ENCODE measurements around the gene SPTBN1.

Gene SPTBN1

DNA sequence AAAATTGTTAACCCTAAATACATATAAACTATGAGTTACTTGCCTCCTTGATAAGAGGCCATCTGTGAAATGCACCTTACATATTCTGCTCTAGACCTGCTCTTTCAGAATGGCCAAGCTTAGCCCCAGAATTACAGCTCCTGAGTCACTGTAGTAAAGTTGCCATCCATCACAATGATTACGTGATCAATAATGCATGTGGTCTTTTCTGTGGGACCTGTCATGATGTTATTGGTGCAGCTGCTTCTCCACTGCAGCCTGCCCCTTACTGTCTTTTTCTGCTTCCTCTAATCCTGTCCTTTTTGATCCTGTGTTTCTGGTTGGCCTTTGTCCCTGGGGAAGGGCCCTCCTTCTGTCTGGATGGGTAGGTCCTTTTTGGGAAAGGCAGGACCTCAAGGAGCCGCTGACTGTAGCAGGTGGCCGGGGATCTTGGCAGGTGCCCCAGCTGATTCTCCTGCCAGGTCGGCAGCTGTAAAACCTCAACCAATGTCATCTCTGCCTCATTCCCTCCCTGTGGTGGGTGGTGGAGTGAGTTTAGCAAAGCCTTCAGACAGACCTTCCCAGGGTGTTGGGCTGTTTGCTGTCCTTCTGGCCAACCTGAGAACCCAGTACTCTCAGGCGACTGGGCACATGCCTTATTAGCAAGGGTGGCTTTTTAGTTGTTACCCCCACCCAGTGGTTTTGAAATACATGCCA, 141.2 kb downstream of the SPTBN1 start:
- TF ChIP-seq MYC (IDR thresholded peaks at IDR 0.05; ENCODE audit: low read depth, low read length) (no peak), POLR2A (IDR thresholded peaks at IDR 0.05; ENCODE audit: extremely low read depth, insufficient read length) (no peak)
- TF ChIP-seq, protein P1, sequence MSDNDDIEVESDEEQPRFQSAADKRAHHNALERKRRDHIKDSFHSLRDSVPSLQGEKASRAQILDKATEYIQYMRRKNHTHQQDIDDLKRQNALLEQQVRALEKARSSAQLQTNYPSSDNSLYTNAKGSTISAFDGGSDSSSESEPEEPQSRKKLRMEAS (IDR thresholded peaks at IDR 0.05; ENCODE audit: low read depth, low read length), result no peak
- TF ChIP-seq, protein P2, sequence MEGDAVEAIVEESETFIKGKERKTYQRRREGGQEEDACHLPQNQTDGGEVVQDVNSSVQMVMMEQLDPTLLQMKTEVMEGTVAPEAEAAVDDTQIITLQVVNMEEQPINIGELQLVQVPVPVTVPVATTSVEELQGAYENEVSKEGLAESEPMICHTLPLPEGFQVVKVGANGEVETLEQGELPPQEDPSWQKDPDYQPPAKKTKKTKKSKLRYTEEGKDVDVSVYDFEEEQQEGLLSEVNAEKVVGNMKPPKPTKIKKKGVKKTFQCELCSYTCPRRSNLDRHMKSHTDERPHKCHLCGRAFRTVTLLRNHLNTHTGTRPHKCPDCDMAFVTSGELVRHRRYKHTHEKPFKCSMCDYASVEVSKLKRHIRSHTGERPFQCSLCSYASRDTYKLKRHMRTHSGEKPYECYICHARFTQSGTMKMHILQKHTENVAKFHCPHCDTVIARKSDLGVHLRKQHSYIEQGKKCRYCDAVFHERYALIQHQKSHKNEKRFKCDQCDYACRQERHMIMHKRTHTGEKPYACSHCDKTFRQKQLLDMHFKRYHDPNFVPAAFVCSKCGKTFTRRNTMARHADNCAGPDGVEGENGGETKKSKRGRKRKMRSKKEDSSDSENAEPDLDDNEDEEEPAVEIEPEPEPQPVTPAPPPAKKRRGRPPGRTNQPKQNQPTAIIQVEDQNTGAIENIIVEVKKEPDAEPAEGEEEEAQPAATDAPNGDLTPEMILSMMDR (IDR thresholded peaks at IDR 0.05; ENCODE audit: low read depth, low read length), result no peak
- H3K4me3 ChIP-seq (ENCODE audit: low read depth, low read length), result no peak overlapping the region
- no peak for DNase-seq (ENCODE audit: low read depth)

DNA sequence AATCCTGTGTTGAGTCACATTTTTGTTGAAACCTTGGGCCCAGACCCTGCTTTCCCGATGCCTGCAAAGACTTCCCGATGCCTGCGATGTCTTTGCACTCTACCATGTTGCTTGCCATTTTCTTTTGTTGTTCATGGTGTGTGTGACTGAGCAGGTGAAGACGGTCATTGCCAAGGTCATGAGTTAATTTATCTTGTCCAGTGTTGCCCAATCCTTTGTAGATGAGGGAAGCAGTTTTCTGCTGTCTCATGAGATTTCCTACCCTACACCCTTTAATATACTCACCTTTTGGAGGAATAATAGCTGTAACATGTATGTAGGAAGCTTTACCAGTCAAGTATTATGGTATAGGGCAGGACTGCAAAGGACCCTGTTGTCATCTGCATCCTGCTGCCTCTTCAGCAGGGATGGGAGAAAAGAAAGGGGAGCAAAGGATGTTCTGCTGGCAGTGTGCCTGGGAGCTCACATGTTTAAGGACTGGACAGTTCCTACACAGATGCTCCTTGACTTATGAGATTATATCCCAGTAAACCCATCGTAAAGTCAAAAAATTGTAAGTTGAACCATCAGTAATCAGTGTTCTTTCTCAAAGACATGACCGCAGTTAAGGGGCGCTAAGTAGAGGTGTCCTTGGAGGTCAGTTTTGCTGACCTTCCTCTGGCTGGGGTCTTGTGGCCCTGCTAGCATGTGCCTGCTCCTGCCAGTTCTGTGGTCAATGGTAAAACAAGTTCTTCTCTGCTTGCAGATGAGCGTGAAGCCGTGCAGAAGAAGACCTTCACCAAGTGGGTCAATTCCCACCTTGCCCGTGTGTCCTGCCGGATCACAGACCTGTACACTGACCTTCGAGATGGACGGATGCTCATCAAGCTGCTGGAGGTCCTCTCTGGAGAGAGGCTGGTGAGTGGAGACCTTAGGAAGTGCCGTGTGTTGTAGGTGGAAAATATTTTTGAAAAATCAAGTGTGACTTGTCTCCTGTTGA, 142.5 kb downstream of the SPTBN1 start:
- TF ChIP-seq MYC (IDR thresholded peaks at IDR 0.05; ENCODE audit: low read depth, low read length) (no peak), POLR2A (IDR thresholded peaks at IDR 0.05; ENCODE audit: extremely low read depth, insufficient read length) (no peak)
- TF ChIP-seq, protein P1 (IDR thresholded peaks at IDR 0.05; ENCODE audit: low read depth, low read length), result no peak
- TF ChIP-seq, protein P2 (IDR thresholded peaks at IDR 0.05; ENCODE audit: low read depth, low read length), result no peak
- DNase-seq (ENCODE audit: low read depth), result no peak
- H3K4me3 ChIP-seq (ENCODE audit: low read depth, low read length), result no peak overlapping the region

DNA sequence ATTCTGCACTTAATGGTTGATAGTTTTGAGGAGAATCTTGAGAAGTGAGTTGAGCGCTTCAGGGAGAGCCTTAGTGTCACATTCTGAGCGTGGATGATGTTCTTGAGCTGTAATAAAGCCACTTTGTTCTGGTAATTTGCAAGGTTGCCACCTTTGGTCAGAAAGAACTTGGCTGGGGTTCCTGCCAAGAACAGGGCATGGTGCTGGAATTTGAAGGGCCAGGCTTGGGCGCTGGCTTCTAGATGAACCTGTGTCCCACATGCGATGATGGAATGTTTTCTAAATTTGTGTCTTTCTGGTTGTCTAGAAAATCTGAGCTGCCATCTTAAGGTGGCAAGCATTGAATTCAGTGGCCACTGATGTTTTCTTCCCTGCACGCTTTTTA, 143.2 kb downstream of the SPTBN1 start:
- no peak overlapping the region for H3K4me3 ChIP-seq (ENCODE audit: low read depth, low read length)
- TF ChIP-seq MYC (IDR thresholded peaks at IDR 0.05; ENCODE audit: low read depth, low read length), result no peak
- TF ChIP-seq, protein P2 (IDR thresholded peaks at IDR 0.05; ENCODE audit: low read depth, low read length), result no peak
- no peak for TF ChIP-seq POLR2A (IDR thresholded peaks at IDR 0.05; ENCODE audit: extremely low read depth, insufficient read length)
- TF ChIP-seq, protein P1 (IDR thresholded peaks at IDR 0.05; ENCODE audit: low read depth, low read length), result no peak
- no peak for DNase-seq (ENCODE audit: low read depth)

DNA sequence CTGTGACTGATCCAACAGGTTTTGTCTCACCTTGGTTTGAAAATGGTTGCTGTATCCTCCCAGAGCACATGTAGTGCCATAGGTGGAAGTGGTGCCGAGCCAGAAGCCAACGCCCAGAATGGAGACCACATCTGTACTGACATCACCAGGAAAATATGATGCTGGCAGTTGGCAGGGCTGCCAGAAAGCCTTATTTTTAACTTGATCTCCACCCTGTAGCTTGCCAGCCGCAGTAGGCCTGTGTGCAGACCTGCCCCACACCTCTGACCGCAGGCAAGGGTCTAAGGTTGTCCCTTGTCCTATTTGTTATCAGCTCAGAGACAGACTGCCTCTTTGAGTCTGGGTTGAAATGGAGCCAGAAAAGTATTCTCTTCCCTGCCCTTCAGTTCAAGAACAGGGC, 143.8 kb downstream of the SPTBN1 start:
- TF ChIP-seq POLR2A (IDR thresholded peaks at IDR 0.05; ENCODE audit: extremely low read depth, insufficient read length) (no peak), MYC (IDR thresholded peaks at IDR 0.05; ENCODE audit: low read depth, low read length) (no peak)
- TF ChIP-seq, protein P2 (IDR thresholded peaks at IDR 0.05; ENCODE audit: low read depth, low read length), result no peak
- TF ChIP-seq, protein P1 (IDR thresholded peaks at IDR 0.05; ENCODE audit: low read depth, low read length), result no peak
- no peak for DNase-seq (ENCODE audit: low read depth)
- no peak overlapping the region for H3K4me3 ChIP-seq (ENCODE audit: low read depth, low read length)

DNA sequence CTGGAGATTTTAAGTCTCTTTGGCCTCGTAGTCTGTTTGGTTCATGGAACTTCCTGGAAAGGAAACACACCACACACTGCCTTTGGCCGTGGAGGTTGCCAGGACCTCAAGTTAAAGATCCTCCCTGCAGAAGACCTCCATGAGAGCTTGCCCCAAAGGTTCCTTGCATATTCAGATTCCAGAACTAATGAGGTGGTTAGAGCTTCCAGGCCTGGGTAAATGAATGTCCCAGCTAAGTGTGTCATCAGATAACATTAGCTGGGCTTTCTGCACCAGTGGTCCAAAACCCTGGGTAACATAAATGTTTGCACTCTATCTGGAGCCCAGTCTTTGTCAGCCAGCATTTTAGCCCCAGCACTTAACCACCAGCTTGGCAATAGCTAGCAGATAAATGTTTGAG, 145.2 kb downstream of the SPTBN1 start:
- TF ChIP-seq MYC (IDR thresholded peaks at IDR 0.05; ENCODE audit: low read depth, low read length) (no peak), POLR2A (IDR thresholded peaks at IDR 0.05; ENCODE audit: extremely low read depth, insufficient read length) (no peak)
- TF ChIP-seq, protein P2 (IDR thresholded peaks at IDR 0.05; ENCODE audit: low read depth, low read length), result no peak
- TF ChIP-seq, protein P1 (IDR thresholded peaks at IDR 0.05; ENCODE audit: low read depth, low read length), result no peak
- no peak overlapping the region for H3K4me3 ChIP-seq (ENCODE audit: low read depth, low read length)
- no peak for DNase-seq (ENCODE audit: low read depth)
